HL-60/S4 treated with retinoic acid at 250 ng/mL for 4 days and 3 days (cell line): Measurements from ENCODE around the gene CEP152.

ENCODE experiments used
- in situ Hi-C: fragments of 300-500 bp; cut with MboI; formaldehyde crosslinking; loops from 2 replicates; pipeline ENCODE4 v1.7.0; 2022; ENCODE audit warnings: low sequenced_read_pairs

The CEP152 gene

DNA sequence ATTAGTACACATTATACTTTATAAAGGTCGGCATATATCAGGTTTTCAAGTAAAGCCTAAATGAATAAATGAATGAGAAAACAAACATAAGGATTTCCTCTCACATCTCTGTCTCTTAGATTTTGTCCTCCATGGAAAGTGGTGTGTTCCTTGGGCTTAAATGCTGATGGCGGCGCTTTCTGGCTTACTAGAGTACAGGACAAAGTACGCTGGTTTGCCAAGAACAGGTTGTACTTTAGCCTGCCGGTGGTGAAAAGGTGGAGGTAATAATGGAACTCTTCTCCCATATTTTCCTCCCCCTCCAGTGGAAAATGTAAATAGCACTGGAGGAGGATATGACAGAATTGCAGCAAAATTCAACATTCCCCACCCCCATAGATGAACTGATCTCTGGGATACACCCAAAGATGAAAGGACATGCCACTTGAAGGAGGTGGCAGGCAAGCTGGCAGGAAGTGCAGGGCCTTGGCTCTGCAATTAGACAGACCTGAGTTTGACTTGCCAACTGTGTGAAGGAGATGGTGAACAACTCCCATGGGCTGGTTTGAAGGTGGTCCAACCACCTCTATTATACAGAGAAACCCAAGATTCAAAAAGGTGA is 29.3 kb downstream of the CEP152 start:
- in situ Hi-C loops, result no loop called here

DNA sequence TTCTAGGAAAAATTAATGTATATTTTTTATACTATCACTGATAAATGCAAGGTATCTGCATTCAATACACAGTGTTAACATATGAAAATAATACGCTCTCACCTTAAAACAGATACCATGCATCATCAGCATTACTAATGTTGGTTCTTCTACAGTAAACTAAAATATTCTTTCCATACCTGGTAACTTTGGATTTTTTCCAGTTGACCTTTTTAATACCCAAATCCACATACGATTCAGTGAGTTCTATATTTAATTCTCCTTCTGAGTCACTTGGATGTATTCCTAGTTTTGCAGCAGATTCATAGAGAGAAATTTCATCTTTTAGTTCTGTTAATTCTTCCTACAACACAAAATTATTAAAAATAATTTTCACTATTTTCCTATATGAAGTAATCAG is 29.9 kb downstream of the CEP152 start:
- in situ Hi-C loops, result no loop called here

DNA sequence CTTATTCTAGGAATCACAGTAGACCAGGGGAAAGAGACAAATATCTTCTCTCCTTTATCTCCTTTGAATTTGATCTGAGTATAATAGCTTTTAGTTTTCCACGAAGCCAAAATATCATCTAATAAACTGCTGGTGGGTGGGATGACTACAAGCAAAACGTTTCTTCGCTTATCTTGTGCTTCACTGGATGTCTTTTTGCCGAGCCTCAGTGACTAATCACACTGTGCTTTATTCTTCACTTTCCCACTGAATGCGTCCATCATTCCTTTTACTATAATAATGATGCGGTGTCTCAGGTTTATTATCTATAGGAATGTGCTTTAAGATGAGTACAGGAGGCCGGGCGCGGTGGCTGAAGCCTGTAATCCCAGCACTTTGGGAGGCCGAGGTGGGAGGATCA is 32.5 kb downstream of the CEP152 start:
- in situ Hi-C loops, result no loop called here

DNA sequence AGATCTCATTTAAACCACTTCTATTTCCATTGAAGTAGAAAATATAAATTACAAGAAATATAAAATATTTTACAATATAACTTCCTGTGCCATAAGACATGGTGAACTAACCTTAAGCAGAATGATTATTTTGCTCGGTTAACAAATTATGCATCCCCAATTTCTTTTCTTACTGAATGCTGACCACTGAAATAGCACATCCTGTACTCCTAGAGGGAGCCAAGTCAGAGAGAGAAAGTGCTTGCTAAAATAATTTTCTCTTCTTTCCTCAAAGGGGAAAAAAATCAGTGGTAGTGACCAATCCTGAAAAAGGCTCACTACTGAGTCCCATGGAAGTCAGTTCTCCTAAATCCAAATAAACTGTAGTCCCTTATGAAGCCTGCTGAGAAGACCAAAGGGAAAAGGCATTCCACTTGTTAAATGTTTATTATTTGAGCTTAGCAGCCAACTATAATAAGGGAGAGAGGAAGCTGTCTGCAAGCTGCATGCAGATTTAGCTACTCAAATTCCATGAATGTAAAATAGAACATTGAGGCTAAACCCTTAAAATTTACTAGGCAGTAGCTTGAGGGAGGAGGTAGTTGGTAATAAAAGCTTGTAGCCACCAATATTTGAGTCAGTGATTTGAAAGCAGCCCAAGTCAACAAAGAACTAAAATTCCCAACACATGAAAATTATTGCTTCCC is 33.1 kb downstream of the CEP152 start:
- in situ Hi-C loops, result no loop called here

DNA sequence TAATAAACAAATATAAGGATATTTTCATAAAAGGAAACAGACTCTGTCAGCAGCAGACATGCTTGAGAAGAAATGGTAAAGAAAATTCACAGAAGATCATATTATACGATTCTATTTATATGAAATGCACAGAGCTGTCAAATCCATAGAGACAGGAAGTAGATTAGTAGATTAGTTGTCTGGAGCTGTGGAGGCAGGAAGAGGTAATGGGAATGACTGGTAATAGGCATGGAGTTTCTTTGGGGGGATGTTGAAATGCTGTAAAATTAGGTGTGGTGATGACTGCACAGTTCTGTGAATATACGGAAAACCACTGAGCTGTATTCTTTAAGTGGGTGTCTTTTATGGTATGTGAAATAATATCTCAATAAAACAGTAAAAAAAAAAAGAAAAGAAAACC is 35.3 kb downstream of the CEP152 start:
- in situ Hi-C loops, result no loop called here

DNA sequence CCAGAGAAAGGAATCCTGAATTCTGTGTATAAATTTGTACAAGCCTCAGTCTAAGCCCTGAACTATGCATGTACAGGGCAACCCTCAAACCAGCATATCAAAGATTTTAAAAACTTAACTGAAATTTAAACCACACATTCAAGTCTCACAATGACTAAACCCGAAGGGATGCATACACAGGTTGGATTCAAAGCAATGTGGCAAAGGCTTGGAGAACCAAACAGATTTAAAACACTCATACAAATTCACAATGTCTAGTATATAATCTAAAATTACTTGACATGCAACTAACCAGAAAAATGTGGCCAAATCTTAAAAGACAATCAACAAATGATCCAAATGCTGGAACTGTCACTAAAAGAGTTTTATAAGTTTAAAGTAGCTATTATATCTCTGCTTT is 36.4 kb downstream of the CEP152 start:
- in situ Hi-C loops, result no loop called here

DNA sequence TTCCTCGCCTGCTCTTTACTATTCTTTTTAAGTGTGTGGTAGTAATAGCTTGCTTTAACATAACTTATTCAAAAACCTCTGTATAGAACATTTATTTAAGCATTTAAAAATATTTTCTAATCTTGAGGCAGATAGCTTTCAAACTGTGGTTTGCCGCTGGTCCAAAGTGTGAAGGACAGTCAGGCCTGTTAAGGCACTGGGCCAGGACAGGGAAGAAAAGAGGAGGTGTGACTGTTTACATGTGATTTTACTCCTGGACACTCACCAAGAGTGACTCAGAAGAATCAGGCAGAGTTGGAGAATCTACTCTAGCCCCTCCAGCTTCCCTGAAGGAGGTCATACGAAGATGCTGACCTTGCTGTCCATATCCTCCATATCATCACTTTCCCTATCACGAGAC is 44.7 kb downstream of the CEP152 start:
- in situ Hi-C loops, result no loop called here

DNA sequence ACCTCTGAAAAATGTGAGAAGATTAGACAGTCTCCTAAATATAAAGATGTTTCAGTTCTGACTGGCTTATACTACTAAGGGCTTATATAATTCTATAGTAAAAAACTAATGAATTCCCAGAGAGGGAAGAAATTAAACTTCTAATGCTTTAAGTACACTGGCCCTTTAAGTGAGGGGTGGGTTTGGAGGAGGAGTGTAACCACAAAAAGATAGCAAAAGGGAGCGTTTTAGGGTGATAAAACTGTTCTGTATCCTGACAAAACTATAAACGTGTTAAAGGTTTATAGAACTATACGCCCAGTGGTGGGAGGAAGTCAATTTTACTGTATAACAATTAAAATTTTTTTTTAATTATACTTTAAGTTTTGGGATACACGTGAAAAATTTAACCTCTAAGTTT is 45.8 kb downstream of the CEP152 start:
- in situ Hi-C loops, result no loop called here

DNA sequence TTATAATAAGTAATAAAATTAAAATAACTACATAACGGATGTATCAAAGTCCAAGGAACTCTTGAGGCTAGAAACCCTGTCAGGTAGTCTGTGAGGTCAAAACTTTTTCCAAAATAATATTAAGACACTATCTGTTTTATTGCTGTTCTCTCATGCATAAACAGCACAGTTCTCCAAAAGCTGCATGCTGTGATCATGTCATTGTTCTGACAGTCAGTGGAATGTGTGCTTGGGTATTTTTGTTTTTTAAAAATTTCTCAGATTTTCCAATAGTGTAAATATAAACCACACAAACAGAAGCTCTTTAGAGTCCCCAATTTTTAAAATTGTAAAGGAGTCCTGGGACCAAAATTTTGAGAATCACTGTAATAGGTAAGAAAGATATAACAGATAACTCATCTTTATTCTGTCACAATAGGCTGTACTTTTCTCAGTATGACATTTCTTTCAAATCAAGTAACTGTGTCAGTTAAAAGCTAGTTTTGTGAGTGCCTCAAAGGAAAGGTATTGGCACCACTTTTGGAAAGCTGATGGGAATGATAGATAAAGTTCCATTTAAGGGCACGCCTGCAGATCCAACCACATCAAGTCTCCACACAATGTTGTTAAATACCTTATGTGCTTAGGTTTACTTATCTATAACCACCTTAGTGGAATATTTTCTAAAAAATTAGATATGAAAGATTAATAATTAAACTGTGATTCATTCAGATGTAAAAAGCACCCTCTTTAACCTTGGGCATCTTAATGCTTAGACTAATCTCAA is 49.3 kb downstream of the CEP152 start:
- in situ Hi-C loops, result no loop called here

DNA sequence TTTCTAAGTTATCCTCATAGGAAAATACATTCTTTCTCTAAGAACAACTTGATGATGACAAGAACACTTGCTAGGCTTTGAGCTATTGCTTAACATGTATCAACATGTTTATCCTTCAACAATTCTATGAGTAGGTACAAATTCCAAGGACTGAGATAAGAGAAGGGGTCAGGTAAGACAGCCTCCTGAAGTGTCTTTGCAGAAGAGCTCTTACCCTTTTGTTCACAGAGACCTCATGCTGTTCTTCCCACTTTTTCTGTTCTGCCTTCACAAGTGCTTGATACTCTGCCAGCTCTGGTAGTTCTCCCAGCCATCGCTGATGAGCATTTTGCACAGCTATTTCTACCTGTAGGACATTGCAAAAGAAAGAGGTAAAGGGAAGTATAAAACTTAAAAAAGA is 50.9 kb downstream of the CEP152 start:
- in situ Hi-C loops, result no loop called here

DNA sequence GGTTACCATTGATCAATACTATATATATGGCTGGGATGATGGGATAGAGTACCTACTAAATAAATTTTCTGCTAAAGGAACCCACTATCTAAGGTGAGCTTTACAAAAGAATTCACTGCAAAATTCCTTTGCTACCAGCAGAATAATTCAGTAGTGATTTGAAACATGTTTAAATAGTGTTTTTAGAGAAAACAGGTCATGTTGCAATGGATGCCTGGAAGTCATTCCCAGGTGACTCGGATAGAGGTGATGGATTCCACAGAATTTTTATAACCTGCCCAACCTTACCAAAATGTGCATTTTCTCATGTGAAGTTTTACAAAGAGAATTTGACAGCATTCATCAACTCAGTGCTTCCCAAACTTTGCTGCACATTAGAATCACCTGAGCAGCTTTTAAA is 53.2 kb downstream of the CEP152 start:
- in situ Hi-C loops, result no loop called here

DNA sequence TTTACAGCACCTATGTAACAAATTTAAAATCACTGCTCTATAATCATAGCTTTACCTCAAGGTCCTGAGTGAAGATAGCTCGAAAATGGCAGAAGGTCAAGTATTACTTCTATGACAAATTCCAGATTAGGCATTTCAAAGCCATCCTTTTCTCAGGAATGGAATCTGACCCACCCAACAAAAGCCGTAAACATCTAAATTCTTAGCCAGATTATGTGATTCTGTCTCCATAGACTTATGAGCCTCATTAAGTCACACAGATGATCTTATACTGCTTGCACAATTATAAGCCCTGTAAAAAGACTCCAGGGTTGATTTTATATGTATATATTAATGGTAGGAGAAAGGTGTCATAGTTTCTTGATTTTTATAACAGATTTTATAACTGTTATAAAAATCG is 56.9 kb downstream of the CEP152 start:
- in situ Hi-C loops, result no loop called here

DNA sequence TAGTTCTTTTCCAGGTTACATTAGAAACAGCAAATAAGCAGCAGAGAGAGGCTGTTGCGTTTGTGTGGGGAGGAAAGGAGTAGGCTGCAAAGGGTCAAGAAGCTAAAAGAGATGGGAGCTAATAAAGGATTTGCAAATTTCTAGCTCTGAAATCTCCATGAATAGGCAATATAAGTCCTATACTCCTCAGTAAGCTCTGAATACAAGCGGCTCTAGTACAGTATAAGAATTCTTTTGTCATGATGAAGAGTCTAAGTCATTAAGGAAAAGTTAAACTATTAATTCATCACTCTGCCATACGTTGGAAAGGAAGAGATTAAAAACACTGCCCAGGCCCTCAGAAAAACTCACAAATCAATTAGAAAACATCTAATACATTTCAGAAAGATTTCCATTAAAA is 59.3 kb downstream of the CEP152 start:
- in situ Hi-C loops, result no loop called here

DNA sequence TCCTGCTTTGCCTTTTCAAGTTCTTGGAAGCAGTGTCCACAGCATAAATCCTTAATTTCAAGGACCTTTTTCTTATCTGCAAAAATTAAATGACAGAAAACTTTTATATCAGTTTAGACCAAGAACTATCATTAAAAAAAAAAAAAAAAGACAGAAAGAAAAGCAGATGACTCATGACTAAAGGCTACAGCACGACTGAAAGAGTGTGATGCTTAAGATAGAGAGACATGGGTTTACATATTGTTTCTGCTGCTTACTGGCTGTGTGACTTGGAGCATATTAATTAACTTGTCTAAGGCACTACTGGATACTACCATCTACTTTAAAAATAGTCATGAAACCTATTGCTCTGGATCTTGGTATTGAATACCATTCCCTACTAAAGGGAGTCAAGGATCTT is 62.3 kb downstream of the CEP152 start:
- in situ Hi-C loops, result no loop called here

DNA sequence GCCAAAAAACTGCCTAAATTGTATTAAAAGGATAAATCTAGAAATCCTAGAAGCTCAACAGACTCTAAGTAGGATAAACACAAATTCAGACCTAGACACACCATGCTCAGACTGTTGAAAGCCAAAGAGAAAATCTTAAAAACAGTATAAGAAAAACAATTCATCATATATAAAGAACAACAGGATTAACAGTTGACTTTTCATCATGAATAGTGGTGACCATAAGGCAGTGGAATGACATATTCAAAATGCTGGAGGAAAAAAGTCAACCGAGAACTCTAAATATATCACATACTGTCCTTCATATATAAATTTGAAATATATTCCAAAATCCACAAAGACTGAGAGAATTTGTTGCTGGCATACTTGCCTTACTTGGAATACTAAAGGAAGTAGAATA is 77.3 kb downstream of the CEP152 start:
- in situ Hi-C loops, result no loop called here

DNA sequence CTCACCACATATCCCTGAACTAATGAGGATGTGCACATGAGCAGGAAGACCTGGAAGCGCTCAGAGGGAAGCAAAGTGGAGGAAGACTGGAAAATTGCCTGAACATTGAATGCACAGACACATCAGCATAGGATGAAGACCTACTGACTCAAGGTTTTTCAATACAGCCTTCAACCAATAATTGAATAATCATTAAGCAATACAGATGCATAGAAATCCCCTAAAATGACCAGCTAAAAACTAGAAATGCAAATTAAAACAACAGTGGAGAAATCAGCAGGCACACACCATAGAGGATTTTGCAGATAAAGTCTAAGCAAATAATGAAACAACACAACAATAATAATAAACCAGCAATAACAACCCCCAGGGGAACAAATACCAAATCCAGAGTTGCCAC is 80.4 kb downstream of the CEP152 start:
- in situ Hi-C loops, result no loop called here

DNA sequence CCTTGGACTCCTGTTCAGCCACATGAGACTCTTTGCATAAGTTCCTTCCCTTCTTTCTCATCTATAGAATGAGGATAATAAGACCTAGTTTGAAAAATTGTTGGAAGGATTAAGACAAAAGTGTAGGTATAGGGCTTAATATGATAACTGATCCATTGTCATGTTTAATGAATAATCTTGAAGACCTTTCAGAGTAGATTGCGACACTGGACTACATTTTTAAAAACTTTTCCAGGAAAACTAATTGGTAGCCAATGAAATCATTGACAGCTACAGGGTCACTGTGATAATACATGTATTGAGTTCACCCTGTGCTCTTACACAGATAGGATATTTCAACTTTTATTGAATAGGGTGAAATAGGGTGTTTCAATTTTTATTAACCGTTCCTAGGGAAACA is 86.9 kb downstream of the CEP152 start:
- in situ Hi-C loops, result no loop called here

DNA sequence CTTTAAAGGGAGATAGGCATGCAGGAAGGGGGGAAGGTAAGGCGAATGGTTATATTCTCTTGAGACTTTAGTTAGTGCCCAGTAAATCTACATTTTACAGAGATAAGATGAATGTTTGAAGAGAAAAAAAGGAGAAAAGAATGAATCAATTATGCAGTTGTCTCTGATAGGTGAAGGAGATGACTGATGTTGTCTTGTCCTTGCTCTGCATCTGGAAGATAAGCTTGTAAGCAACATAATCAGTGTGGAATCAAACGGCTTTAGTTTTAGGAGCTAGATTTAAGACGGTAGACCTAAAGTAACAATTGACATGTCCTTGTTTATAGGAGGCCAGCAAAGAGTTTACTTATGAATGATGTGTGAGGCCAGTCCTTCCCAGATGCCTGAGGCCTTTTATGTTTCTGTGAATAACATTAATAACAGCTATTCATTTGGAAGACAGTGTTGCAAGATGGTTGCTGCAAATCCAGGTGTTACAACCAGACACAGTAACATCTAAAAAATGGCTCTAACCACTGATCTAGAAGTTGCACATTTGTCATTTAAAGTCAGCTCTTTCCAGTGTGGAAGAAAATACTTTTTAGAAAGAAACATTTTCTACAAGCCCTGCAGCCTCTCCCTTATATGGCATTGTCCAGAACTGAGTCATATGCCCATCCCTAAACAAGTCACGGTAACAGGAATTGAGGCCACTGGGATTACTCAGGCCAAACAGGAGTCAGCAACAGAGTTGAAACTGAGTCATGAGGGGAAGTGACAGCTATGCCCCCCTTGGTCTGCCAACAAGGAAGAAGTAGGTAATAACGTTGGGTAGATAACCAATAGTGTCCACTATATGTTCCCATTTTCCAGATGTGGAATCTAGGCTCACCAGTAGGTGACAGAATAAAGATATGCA is 87.9 kb downstream of the CEP152 start:
- in situ Hi-C loops, result no loop called here

DNA sequence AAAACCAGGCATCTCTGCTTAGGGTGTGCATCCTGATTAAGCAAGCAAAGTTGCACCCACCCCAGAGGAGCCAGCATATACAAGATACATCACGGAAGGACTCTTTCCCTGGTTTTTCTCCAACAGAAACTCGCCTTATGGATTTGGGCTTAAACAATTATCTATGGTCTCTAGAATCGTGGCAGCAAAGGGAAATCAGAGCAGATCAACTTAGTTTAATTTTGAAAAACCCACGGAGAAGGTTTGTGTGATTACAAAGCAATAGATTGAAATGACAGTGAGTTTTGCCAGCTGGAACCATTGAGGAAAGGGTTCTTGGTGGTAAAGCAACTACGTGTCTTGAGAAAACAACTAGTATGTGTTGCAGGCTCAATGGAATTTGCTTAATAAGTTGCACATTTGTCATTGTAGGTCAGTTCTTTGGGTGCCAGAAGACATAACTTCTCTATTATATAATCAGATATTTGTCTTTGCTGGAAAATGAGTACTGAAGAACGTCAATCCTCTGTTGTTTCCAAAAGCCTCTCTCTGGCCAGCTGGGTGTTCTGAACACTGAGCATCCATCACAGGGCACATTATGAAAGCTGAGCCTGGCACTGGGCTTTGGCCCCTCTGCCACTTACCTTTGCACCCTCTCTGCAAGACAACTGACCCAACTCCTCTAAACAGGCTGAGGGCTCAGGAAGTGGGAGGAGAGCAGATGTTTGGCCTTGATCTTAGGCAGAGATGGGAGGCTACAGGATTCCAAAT is 89.6 kb downstream of the CEP152 start:
- in situ Hi-C loops, result no loop called here

DNA sequence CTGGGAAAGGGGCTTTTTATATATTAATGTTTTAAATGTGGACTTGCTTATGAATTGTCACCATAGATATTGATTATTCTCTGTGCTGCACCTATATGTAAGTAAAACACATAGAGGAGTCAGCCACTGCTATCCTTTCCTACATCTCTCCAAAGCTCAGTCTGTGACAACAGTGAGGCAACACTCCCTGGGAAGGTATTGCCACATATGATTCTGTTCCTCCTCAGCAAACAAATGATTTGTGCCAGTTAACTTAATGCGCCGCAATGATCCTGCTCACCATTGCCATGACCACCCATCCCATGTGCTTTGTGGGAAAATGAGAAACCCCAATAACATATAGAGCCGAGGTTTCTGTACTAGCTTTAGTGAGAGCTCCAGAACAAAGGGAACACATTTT is 90.2 kb downstream of the CEP152 start:
- in situ Hi-C loops, result no loop called here

DNA sequence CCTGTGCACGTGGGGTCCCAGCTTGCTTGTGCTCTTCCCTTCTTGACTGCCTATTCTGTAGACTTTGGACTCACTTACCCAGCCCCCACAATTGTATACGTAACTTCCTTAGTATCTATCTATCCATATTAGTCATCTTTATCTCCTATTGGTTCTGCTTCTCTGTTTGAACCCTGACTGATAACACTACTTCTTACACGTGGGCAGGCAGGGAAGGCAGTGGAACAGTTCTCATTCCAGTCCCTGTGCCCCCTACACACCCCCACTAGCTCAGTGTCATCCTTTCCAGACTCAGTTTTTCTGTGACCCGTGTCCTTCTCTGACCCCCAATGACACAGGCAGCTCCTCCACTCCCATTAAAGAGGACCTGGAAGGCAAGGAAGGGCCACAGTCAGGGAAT is 91.2 kb downstream of the CEP152 start:
- in situ Hi-C loops, result no loop called here
